Measurements from ENCODE around the gene PLXDC1.

DNA sequence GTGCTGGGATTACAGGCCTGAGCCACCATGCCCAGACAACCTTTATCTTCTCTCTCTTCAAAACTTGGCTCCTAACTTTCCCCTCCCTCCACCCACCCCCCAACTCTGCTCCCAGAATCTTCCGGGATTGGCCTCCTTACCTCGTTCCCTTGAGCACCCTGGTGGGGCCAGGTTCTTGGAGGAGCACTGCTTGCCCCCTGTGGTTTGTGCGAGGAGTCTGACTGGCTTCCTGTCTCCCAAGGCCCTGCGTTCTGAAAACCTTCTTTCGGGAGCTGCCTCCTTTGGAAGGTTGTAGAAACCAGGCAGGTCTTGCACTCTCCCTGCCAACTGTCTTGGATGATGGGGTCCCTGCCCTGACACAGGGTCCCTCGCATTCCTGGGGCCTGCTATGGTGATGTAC, 19.8 kb downstream of the PLXDC1 start:
- TF ChIP-seq CSDC2 (CRISPR knock-in tag; IDR thresholded peaks at IDR 0.05) (no peak), ARNTL (CRISPR knock-in tag; IDR thresholded peaks at IDR 0.05; ENCODE audit: borderline replicate concordance, low read depth) (no peak), ISL1 (CRISPR knock-in tag; IDR thresholded peaks at IDR 0.05) (no peak), ZFP30 (CRISPR knock-in tag; IDR thresholded peaks at IDR 0.05) (no peak), TOX (CRISPR knock-in tag; IDR thresholded peaks at IDR 0.05; ENCODE audit: borderline replicate concordance) (no peak), ZNF565 (CRISPR knock-in tag; conservative IDR thresholded peaks at IDR 0.05; ENCODE audit: low read depth) (no peak)
- TF ChIP-seq, protein P1, sequence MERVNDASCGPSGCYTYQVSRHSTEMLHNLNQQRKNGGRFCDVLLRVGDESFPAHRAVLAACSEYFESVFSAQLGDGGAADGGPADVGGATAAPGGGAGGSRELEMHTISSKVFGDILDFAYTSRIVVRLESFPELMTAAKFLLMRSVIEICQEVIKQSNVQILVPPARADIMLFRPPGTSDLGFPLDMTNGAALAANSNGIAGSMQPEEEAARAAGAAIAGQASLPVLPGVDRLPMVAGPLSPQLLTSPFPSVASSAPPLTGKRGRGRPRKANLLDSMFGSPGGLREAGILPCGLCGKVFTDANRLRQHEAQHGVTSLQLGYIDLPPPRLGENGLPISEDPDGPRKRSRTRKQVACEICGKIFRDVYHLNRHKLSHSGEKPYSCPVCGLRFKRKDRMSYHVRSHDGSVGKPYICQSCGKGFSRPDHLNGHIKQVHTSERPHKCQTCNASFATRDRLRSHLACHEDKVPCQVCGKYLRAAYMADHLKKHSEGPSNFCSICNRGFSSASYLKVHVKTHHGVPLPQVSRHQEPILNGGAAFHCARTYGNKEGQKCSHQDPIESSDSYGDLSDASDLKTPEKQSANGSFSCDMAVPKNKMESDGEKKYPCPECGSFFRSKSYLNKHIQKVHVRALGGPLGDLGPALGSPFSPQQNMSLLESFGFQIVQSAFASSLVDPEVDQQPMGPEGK (CRISPR knock-in tag; IDR thresholded peaks at IDR 0.05; ENCODE audit: borderline replicate concordance), result no peak
- TF ChIP-seq, protein P2, sequence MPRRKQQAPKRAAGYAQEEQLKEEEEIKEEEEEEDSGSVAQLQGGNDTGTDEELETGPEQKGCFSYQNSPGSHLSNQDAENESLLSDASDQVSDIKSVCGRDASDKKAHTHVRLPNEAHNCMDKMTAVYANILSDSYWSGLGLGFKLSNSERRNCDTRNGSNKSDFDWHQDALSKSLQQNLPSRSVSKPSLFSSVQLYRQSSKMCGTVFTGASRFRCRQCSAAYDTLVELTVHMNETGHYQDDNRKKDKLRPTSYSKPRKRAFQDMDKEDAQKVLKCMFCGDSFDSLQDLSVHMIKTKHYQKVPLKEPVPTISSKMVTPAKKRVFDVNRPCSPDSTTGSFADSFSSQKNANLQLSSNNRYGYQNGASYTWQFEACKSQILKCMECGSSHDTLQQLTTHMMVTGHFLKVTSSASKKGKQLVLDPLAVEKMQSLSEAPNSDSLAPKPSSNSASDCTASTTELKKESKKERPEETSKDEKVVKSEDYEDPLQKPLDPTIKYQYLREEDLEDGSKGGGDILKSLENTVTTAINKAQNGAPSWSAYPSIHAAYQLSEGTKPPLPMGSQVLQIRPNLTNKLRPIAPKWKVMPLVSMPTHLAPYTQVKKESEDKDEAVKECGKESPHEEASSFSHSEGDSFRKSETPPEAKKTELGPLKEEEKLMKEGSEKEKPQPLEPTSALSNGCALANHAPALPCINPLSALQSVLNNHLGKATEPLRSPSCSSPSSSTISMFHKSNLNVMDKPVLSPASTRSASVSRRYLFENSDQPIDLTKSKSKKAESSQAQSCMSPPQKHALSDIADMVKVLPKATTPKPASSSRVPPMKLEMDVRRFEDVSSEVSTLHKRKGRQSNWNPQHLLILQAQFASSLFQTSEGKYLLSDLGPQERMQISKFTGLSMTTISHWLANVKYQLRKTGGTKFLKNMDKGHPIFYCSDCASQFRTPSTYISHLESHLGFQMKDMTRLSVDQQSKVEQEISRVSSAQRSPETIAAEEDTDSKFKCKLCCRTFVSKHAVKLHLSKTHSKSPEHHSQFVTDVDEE (CRISPR knock-in tag; IDR thresholded peaks at IDR 0.05), result no peak

Data from SK-N-SH treated with all-trans-retinoic acid at 6 μM for 48 hours (cell line).